ENCODE measurements around the gene CD86. TPM values are rescaled to one million over a fixed set of nuclear protein-coding genes. Genes with fewer than 3 reads are reported as not detected.

CD86 gene
- total and polyA plus RNA-seq, 3 donors from 2014 or later, result 3.2 to 4.5 (median 3.4) TPM

- no peaks in the 10 kb centered on the region for H3K36me3 ChIP-seq (ENCODE audit: low read depth, missing control alignments)
- WGBS, 2 donors, result 56 to 62% methylated on average over 6 of the region's 6 CpGs
- TF ChIP-seq POLR2A (IDR thresholded peaks at IDR 0.05), result no peak
- intact Hi-C loops (cut with DNase I; ENCODE audit: low total_unique reads), result no loop called here
- no peak overlapping the region for H3K27ac ChIP-seq
- DNase-seq, result no peak
- no peaks in the 10 kb centered on the region for H3K9me3 ChIP-seq
- H3K4me3 ChIP-seq, result no peak overlapping the region
- no peaks in the 10 kb centered on the region for H3K4me1 ChIP-seq
- H3K27me3 ChIP-seq, result no peaks in the 10 kb centered on the region
These were observed 19.6 kb downstream of the CD86 start for GRCh38 chr3:122074621-122075265.

- no peak for DNase-seq
- no peaks in the 10 kb centered on the region for H3K36me3 ChIP-seq (ENCODE audit: low read depth, missing control alignments)
- H3K4me1 ChIP-seq, result no peaks in the 10 kb centered on the region
- intact Hi-C loops (cut with DNase I; ENCODE audit: low total_unique reads), result no loop called here
- no peaks in the 10 kb centered on the region for H3K9me3 ChIP-seq
- no peaks in the 10 kb centered on the region for H3K27me3 ChIP-seq
- 70 to 85% methylated on average over 3 to 4 of the region's 4 CpGs for WGBS, 2 donors
- no peak overlapping the region for H3K27ac ChIP-seq
- no peak overlapping the region for H3K4me3 ChIP-seq
- no peak for TF ChIP-seq POLR2A (IDR thresholded peaks at IDR 0.05)
- no peak for TF ChIP-seq CTCF (IDR thresholded peaks at IDR 0.05)
These were observed 21.5 kb downstream of the CD86 start for GRCh38 chr3:122076491-122077292.

GRCh38 chr3:122077293-122078234 lies 22.4 kb downstream of the CD86 start:
- H3K27me3 ChIP-seq, result no peaks in the 10 kb centered on the region
- H3K27ac ChIP-seq, result no peak overlapping the region
- H3K4me3 ChIP-seq, result no peak overlapping the region
- DNase-seq, result no peak
- H3K36me3 ChIP-seq (ENCODE audit: low read depth, missing control alignments), result no peaks in the 10 kb centered on the region
- WGBS, 2 donors, result 80 to 81% methylated on average over 9 of the region's 9 CpGs
- no peaks in the 10 kb centered on the region for H3K9me3 ChIP-seq
- TF ChIP-seq POLR2A (IDR thresholded peaks at IDR 0.05) (no peak), CTCF (IDR thresholded peaks at IDR 0.05) (no peak)
- no peaks in the 10 kb centered on the region for H3K4me1 ChIP-seq
- intact Hi-C loops (cut with DNase I; ENCODE audit: low total_unique reads), result no loop called here

GRCh38 chr3:122078235-122078935 lies 23.2 kb downstream of the CD86 start:
- no peak overlapping the region for H3K27ac ChIP-seq
- DNase-seq, result no peak
- no peaks in the 10 kb centered on the region for H3K4me1 ChIP-seq
- no peaks in the 10 kb centered on the region for H3K36me3 ChIP-seq (ENCODE audit: low read depth, missing control alignments)
- no peaks in the 10 kb centered on the region for H3K27me3 ChIP-seq
- no peak overlapping the region for H3K4me3 ChIP-seq
- 87% methylated on average over 8 of the region's 8 CpGs for WGBS, 2 donors
- TF ChIP-seq CTCF (IDR thresholded peaks at IDR 0.05), result no peak
- TF ChIP-seq POLR2A (IDR thresholded peaks at IDR 0.05), result no peak
- H3K9me3 ChIP-seq, result no peaks in the 10 kb centered on the region
- intact Hi-C loops (cut with DNase I; ENCODE audit: low total_unique reads), result no loop called here
